ENCODE measurements around the gene ATP5IF1.

ATP5IF1 gene

DNA sequence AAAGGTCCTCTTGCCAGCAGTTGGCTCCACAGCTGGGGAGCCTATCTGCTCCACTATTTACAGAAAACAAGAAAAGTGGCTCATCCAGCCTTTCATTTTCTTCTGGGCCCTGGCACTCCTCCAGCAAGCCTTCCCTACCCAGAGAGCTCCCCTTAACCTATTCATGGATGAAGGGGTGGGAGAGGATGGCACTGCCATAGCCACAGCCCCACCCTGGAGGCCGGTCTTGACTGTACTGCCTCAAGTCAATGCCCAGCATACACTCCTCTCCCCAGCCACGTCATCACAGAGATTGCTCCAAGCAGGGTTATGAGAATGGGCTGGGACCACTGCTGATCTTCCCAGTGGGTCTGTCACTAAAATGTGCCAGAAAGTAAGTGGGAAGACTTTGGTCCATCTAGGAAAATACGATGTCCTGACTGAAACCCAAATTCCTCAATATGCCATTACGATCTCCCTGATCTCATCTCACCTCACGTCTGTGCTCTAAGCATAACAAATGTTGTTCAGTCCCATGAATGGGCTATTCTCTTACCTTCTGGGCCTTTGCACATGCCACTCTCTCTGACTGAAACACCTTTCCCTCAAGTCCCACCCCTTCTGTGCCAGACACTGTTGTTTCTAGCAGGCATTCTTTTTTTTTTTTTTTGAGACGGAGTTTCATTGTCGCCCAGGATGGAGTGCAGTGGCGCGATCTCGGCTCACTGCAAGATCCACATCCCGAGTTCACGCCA is 38.1 kb upstream of the ATP5IF1 start:
- Histone ChIP-seq H2AFZ (ENCODE audit: low read depth, low read length) (no peak overlapping the region), H2BK15ac (ENCODE audit: low read depth, poor library complexity, severe bottlenecking) (no peak overlapping the region), H3K27me3 (ENCODE audit: control insufficient read depth in 1 of 2, insufficient read depth in 1 of 2, low read length in 2 of 2) (no peaks in the 10 kb centered on the region), H3K23ac (ENCODE audit: low read length in 2 of 2) (no peak overlapping the region), H2AK5ac (ENCODE audit: low read length, severe bottlenecking) (no peak overlapping the region), H2BK120ac (ENCODE audit: low read depth, low read length) (no peak overlapping the region), H3K79me1 (replicated peaks; ENCODE audit: low read length, poor library complexity, severe bottlenecking) (no peaks in the 10 kb centered on the region), H3K4me1 (ENCODE audit: control insufficient read depth, insufficient read depth, low read depth, low read length) (peaks cover 14% of the 10 kb centered on the region), H3K27ac (ENCODE audit: low read length, poor library complexity, severe bottlenecking) (no peak overlapping the region), H3K9ac (ENCODE audit: low read length) (no peak overlapping the region), H3K4me2 (ENCODE audit: low read length, poor library complexity, severe bottlenecking) (no peak overlapping the region), H3K4me3 (ENCODE audit: insufficient read depth in 1 of 2, low read depth in 1 of 2, low read length in 2 of 2) (no peak overlapping the region), H3K18ac (ENCODE audit: low read depth in 1 of 2, low read length in 2 of 2) (no peak overlapping the region), H4K8ac (ENCODE audit: low read length) (no peak overlapping the region), H3K36me3 (ENCODE audit: control insufficient read depth in 1 of 2, insufficient read depth in 2 of 2, low read depth in 1 of 2, low read length in 2 of 2) (peaks cover 36 to 41% of the 10 kb centered on the region in 2 experiments), H4K91ac (ENCODE audit: low read length) (no peak overlapping the region), H2BK5ac (ENCODE audit: low read depth, low read length, poor library complexity, severe bottlenecking) (no peak overlapping the region), H3K9me3 (ENCODE audit: control insufficient read depth, low read length) (no peaks in the 10 kb centered on the region), H3K4ac (ENCODE audit: low read depth in 1 of 2, low read length in 2 of 2) (no peak overlapping the region), H3K14ac (ENCODE audit: low read length in 2 of 2) (no peak overlapping the region), H2BK12ac (ENCODE audit: low read length in 2 of 2) (no peak overlapping the region)
- DNase-seq, result no peak
- WGBS, result 95% methylated on average over 11 of the region's 12 CpGs

DNA sequence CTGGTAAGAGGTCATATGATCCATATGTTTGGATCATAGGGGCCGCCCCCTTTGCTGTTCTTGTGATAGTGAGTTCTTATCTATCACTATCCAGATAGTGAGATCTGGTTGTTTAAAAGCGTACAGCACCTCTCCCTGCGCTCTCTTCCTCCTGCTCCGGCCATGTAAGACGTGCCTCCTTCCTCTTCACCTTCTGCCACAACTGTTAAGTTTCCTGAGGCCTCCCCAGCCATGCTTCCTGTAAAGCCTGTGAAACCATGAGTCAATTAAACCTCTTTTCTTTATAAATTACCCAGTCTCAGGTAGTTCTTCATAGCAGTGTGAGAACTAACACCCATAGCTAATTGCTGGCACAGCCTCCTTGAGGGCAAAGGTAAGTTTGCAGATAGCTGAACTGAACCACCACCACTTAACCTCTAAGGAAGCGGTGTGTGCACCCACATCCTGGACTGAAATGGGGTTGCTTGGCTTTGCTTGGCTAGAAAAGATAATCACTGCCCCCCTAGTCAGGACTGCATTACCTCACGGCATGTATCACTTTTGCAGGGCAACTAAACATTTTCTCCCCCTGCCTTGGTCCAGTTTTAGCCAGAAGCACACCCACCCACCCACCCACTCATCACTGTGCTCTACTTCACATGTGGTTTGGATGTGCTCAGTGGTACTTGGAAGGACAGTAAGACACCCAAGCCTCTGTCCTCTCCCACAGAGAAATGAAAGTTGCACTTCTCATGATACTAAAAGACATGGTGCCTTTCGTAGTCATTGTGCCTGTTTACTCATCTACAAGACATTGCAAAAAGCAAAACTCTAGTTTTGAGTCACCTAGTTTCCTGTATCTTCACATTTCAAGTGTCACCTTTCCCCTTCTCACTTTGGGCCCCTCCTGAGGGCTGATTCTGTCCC is 36.3 kb upstream of the ATP5IF1 start:
- Histone ChIP-seq H3K79me1 (replicated peaks; ENCODE audit: low read length, poor library complexity, severe bottlenecking) (no peaks in the 10 kb centered on the region), H3K4ac (ENCODE audit: low read depth in 1 of 2, low read length in 2 of 2) (no peak overlapping the region)
- WGBS, result 96% methylated on average over 6 of the region's 8 CpGs

DNA sequence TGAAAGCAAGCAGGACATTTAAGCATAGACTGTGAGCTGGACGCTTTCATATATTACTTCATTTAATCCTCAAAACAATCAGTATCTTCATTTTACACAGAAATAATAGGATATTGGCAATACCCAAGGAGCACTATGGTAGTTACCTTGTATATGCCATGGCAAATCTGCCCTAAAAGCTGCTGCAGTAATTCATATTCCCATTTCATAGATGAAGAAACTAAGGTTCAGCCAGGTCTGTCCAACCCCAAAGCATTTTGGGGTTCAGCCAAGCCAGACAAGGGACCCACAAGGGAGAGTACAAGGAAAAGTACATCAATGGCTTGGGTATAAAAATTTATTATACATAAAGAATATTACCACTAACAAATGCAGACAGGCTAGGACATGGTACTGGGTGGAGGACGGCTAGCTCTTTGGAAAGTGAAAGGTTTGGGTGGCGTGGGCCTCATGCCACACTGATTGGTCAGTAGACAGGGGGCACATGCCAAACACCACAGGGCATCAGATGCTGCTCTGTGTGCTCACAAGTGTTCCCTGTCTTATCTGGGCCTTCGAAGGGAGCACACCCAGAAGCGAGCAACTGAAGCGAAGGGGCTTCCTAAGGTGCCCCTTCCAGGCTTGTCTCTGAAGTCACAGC is 35.6 kb upstream of the ATP5IF1 start:
- Histone ChIP-seq H2BK120ac (ENCODE audit: low read depth, low read length) (no peak overlapping the region), H3K14ac (ENCODE audit: low read length in 2 of 2) (no peak overlapping the region), H2BK15ac (ENCODE audit: low read depth, poor library complexity, severe bottlenecking) (no peak overlapping the region), H3K4me2 (ENCODE audit: low read length, poor library complexity, severe bottlenecking) (no peak overlapping the region), H3K79me1 (replicated peaks; ENCODE audit: low read length, poor library complexity, severe bottlenecking) (peaks cover 2% of the 10 kb centered on the region), H3K36me3 (ENCODE audit: control insufficient read depth in 1 of 2, insufficient read depth in 2 of 2, low read depth in 1 of 2, low read length in 2 of 2) (peaks cover 50 to 66% of the 10 kb centered on the region in 2 experiments), H2AFZ (ENCODE audit: low read depth, low read length) (no peak overlapping the region), H2BK12ac (ENCODE audit: low read length in 2 of 2) (no peak overlapping the region), H3K23ac (ENCODE audit: low read length in 2 of 2) (no peak overlapping the region), H4K8ac (ENCODE audit: low read length) (no peak overlapping the region), H3K4ac (ENCODE audit: low read depth in 1 of 2, low read length in 2 of 2) (no peak overlapping the region), H3K27me3 (ENCODE audit: control insufficient read depth in 1 of 2, insufficient read depth in 1 of 2, low read length in 2 of 2) (no peaks in the 10 kb centered on the region), H3K9ac (ENCODE audit: low read length) (no peak overlapping the region), H2BK5ac (ENCODE audit: low read depth, low read length, poor library complexity, severe bottlenecking) (no peak overlapping the region), H3K27ac (ENCODE audit: low read length, poor library complexity, severe bottlenecking) (no peak overlapping the region), H3K9me3 (ENCODE audit: control insufficient read depth, low read length) (no peaks in the 10 kb centered on the region), H3K4me1 (ENCODE audit: control insufficient read depth, insufficient read depth, low read depth, low read length) (peaks cover 14% of the 10 kb centered on the region), H3K4me3 (ENCODE audit: insufficient read depth in 1 of 2, low read depth in 1 of 2, low read length in 2 of 2) (no peak overlapping the region), H3K18ac (ENCODE audit: low read depth in 1 of 2, low read length in 2 of 2) (no peak overlapping the region), H2AK5ac (ENCODE audit: low read length, severe bottlenecking) (no peak overlapping the region), H4K91ac (ENCODE audit: low read length) (no peak overlapping the region)
- no peak for DNase-seq
- 99% methylated on average over 6 of the region's 6 CpGs for WGBS

More for the DNA sequence above, 36.3 kb upstream of the ATP5IF1 start:
- no peak overlapping the region for H3K9ac ChIP-seq (ENCODE audit: low read length)
- H2BK15ac ChIP-seq (ENCODE audit: low read depth, poor library complexity, severe bottlenecking), result no peak overlapping the region
- H3K9me3 ChIP-seq (ENCODE audit: control insufficient read depth, low read length), result no peaks in the 10 kb centered on the region
- no peak overlapping the region for H3K4me2 ChIP-seq (ENCODE audit: low read length, poor library complexity, severe bottlenecking)
- H3K14ac ChIP-seq (ENCODE audit: low read length in 2 of 2), result no peak overlapping the region
- no peak overlapping the region for H3K27ac ChIP-seq (ENCODE audit: low read length, poor library complexity, severe bottlenecking)
- H3K4me1 ChIP-seq (ENCODE audit: control insufficient read depth, insufficient read depth, low read depth, low read length), result peaks cover 14% of the 10 kb centered on the region
- H3K36me3 ChIP-seq (ENCODE audit: control insufficient read depth in 1 of 2, insufficient read depth in 2 of 2, low read depth in 1 of 2, low read length in 2 of 2), result peaks cover 46 to 58% of the 10 kb centered on the region in 2 experiments
- H2BK12ac ChIP-seq (ENCODE audit: low read length in 2 of 2), result no peak overlapping the region
- no peak overlapping the region for H3K18ac ChIP-seq (ENCODE audit: low read depth in 1 of 2, low read length in 2 of 2)
- H2BK5ac ChIP-seq (ENCODE audit: low read depth, low read length, poor library complexity, severe bottlenecking), result no peak overlapping the region
- H4K91ac ChIP-seq (ENCODE audit: low read length), result no peak overlapping the region
- H3K23ac ChIP-seq (ENCODE audit: low read length in 2 of 2), result no peak overlapping the region
- H3K27me3 ChIP-seq (ENCODE audit: control insufficient read depth in 1 of 2, insufficient read depth in 1 of 2, low read length in 2 of 2), result no peaks in the 10 kb centered on the region
- no peak overlapping the region for H2BK120ac ChIP-seq (ENCODE audit: low read depth, low read length)
- no peak overlapping the region for H2AK5ac ChIP-seq (ENCODE audit: low read length, severe bottlenecking)
- DNase-seq, result no peak
- H4K8ac ChIP-seq (ENCODE audit: low read length), result no peak overlapping the region
- no peak overlapping the region for H2AFZ ChIP-seq (ENCODE audit: low read depth, low read length)
- H3K4me3 ChIP-seq (ENCODE audit: insufficient read depth in 1 of 2, low read depth in 1 of 2, low read length in 2 of 2), result no peak overlapping the region

DNA sequence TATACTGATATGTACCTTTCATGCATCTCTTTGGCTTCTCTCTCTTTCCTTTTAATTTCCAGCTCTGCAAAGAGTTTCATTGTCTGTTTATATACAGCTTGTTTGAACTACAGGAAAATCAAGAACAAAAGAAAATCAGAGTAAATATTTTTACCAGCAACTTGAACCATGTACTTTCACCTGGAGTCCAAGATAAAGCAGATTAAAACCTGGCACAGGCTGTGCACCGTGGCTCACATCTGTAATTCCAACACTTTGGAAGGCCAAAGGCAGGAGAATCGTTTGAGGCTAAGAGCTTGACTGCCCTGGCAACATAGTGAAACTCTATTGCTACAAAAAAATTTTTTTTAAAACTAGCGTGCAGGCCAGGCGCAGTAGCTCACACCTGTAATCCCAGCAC is 30.7 kb upstream of the ATP5IF1 start:
- peaks cover 8% of the 10 kb centered on the region for H3K79me1 ChIP-seq (replicated peaks; ENCODE audit: low read length, poor library complexity, severe bottlenecking)
- H3K27me3 ChIP-seq (ENCODE audit: control insufficient read depth in 1 of 2, insufficient read depth in 1 of 2, low read length in 2 of 2), result no peaks in the 10 kb centered on the region
- H4K91ac ChIP-seq (ENCODE audit: low read length), result no peak overlapping the region
- H2BK5ac ChIP-seq (ENCODE audit: low read depth, low read length, poor library complexity, severe bottlenecking), result no peak overlapping the region
- H3K14ac ChIP-seq (ENCODE audit: low read length in 2 of 2), result no peak overlapping the region
- H3K9ac ChIP-seq (ENCODE audit: low read length), result no peak overlapping the region
- H3K23ac ChIP-seq (ENCODE audit: low read length in 2 of 2), result no peak overlapping the region
- no peak overlapping the region for H4K8ac ChIP-seq (ENCODE audit: low read length)
- H3K27ac ChIP-seq (ENCODE audit: low read length, poor library complexity, severe bottlenecking), result no peak overlapping the region
- no peak overlapping the region for H2AFZ ChIP-seq (ENCODE audit: low read depth, low read length)
- no peak overlapping the region for H3K4me2 ChIP-seq (ENCODE audit: low read length, poor library complexity, severe bottlenecking)
- no peak for DNase-seq
- peaks cover 55 to 85% of the 10 kb centered on the region in 2 experiments for H3K36me3 ChIP-seq (ENCODE audit: control insufficient read depth in 1 of 2, insufficient read depth in 2 of 2, low read depth in 1 of 2, low read length in 2 of 2)
- 98% methylated on average over 4 of the region's 4 CpGs for WGBS
- H2BK15ac ChIP-seq (ENCODE audit: low read depth, poor library complexity, severe bottlenecking), result no peak overlapping the region
- no peak overlapping the region for H3K4ac ChIP-seq (ENCODE audit: low read depth in 1 of 2, low read length in 2 of 2)
- H3K4me3 ChIP-seq (ENCODE audit: insufficient read depth in 1 of 2, low read depth in 1 of 2, low read length in 2 of 2), result no peak overlapping the region
- no peaks in the 10 kb centered on the region for H3K4me1 ChIP-seq (ENCODE audit: control insufficient read depth, insufficient read depth, low read depth, low read length)
- H2BK120ac ChIP-seq (ENCODE audit: low read depth, low read length), result no peak overlapping the region
- no peaks in the 10 kb centered on the region for H3K9me3 ChIP-seq (ENCODE audit: control insufficient read depth, low read length)
- no peak overlapping the region for H2BK12ac ChIP-seq (ENCODE audit: low read length in 2 of 2)
- no peak overlapping the region for H2AK5ac ChIP-seq (ENCODE audit: low read length, severe bottlenecking)
- H3K18ac ChIP-seq (ENCODE audit: low read depth in 1 of 2, low read length in 2 of 2), result no peak overlapping the region

Data from mesenchymal stem cell (in vitro differentiated cells and primary cell).